Progenitor cell of endocrine pancreas (in vitro differentiated cells): ENCODE results near the gene TAS2R46. TPM values are rescaled to one million over a fixed set of nuclear protein-coding genes. Genes with fewer than 3 reads are reported as not detected.
A peak's percentile ranks its signal among the peaks of the same experiment; 100 is the strongest.
"Not testable (repeated sequence)": the region's sequence is repeated elsewhere in the genome, so short reads cannot be mapped to it uniquely, and the experiment has no call there.

ENCODE experiments used
- DNase-seq: peaks from one replicate; pipeline ENCODE4 v3.0.0; 2021; ENCODE audit warnings: low spot score; ENCODE audit not compliant: unreplicated experiment
- H3K27ac Mint-ChIP-seq: 2 replicates; pipeline ENCODE4 v1.8.0; 2021; ENCODE audit warnings: mild to moderate bottlenecking, moderate library complexity, mixed read lengths
- H3K27me3 Mint-ChIP-seq: 2 replicates; pipeline ENCODE4 v1.8.0; 2021; ENCODE audit warnings: mixed read lengths
- H3K36me3 Mint-ChIP-seq: 2 replicates; pipeline ENCODE4 v1.8.0; 2022; ENCODE audit warnings: mixed read lengths; ENCODE audit not compliant: insufficient read depth
- H3K4me1 Mint-ChIP-seq: 2 replicates; pipeline ENCODE4 v1.8.0; 2021; ENCODE audit warnings: low read depth, mixed read lengths
- H3K4me3 Mint-ChIP-seq: 2 replicates; pipeline ENCODE4 v1.8.0; 2021; ENCODE audit warnings: low read depth, mild to moderate bottlenecking, moderate library complexity, mixed read lengths
- H3K9me3 Mint-ChIP-seq: 2 replicates; pipeline ENCODE4 v1.8.0; 2021; ENCODE audit warnings: low read depth, mixed read lengths
- CTCF ChIP-seq: fragments of 200-600 bp; sonication (generic); IDR thresholded peaks from one replicate; pipeline ENCODE4 v1.5.0; 2021; ENCODE audit warnings: antibody characterized with exemption, mild to moderate bottlenecking; ENCODE audit not compliant: unreplicated experiment
- total RNA-seq: library from RNA; stranded (reverse); gene quantifications from 2 replicates; pipeline ENCODE4 v1.2.1, GENCODE V29; 2021

Gene TAS2R46
- total RNA-seq, 1 donor from 2014 or later, result 2.6 TPM

- no peak for DNase-seq
- TF ChIP-seq CTCF, result no peak
- H3K4me1 Mint-ChIP-seq, result peaks cover 15% of the 10 kb centered on the region
- H3K9me3 Mint-ChIP-seq, result peaks cover 30% of the 10 kb centered on the region
- no peaks in the 10 kb centered on the region for H3K27me3 Mint-ChIP-seq
- H3K4me3 Mint-ChIP-seq, result no peak overlapping the region
- H3K36me3 Mint-ChIP-seq, result peaks cover 58% of the 10 kb centered on the region
- H3K27ac Mint-ChIP-seq, result no peak overlapping the region
These were observed 22.9 kb downstream of the TAS2R46 start for GRCh38 chr12:11039171-11039570.

GRCh38 chr12:11033959-11034358 lies 28.1 kb downstream of the TAS2R46 start:
- H3K27me3 Mint-ChIP-seq, H3K4me3 Mint-ChIP-seq, DNase-seq, H3K27ac Mint-ChIP-seq, H3K4me1 Mint-ChIP-seq: not testable (repeated sequence)
- peaks cover 18% of the 10 kb centered on the region for H3K9me3 Mint-ChIP-seq
- peaks cover 37% of the 10 kb centered on the region for H3K36me3 Mint-ChIP-seq

GRCh38 chr12:11031307-11031706 lies 30.8 kb downstream of the TAS2R46 start, which contains the start of gene TAS2R31:
TAS2R31 (minus strand) TSS chr12:11031407; CDS start chr12:11031335, 72 bp downstream.
- no peak for TF ChIP-seq CTCF
- H3K4me1 Mint-ChIP-seq, result no peaks in the 10 kb centered on the region
- peaks cover 14% of the 10 kb centered on the region for H3K9me3 Mint-ChIP-seq
- no peak within 1 kb of the TSS for H3K4me3 Mint-ChIP-seq
- H3K27me3 Mint-ChIP-seq, result no peaks in the 10 kb centered on the region
- H3K36me3 Mint-ChIP-seq, result peaks cover 38% of the 10 kb centered on the region
- no peak for DNase-seq
- H3K27ac Mint-ChIP-seq, result peak within 1 kb of the TSS; percentile 65

GRCh38 chr12:11026118-11026517 lies 36.0 kb downstream of the TAS2R46 start:
- DNase-seq, result no peak
- Mint-ChIP-seq H3K4me3 (no peak overlapping the region), H3K36me3 (peaks cover 27% of the 10 kb centered on the region), H3K27ac (no peak overlapping the region), H3K27me3 (no peaks in the 10 kb centered on the region), H3K4me1 (peaks cover 1% of the 10 kb centered on the region), H3K9me3 (peaks cover 9% of the 10 kb centered on the region)
- no peak for TF ChIP-seq CTCF

GRCh38 chr12:11023387-11023786 lies 38.7 kb downstream of the TAS2R46 start:
- Mint-ChIP-seq H3K4me1 (peaks cover 5% of the 10 kb centered on the region), H3K27me3 (no peaks in the 10 kb centered on the region), H3K27ac (no peak overlapping the region), H3K9me3 (peaks cover 9% of the 10 kb centered on the region), H3K4me3 (no peak overlapping the region), H3K36me3 (peaks cover 28% of the 10 kb centered on the region)
- no peak for DNase-seq
- TF ChIP-seq CTCF, result no peak

- peaks cover 5% of the 10 kb centered on the region for H3K4me1 Mint-ChIP-seq
- no peaks in the 10 kb centered on the region for H3K27me3 Mint-ChIP-seq
- DNase-seq, result no peak
- H3K4me3 Mint-ChIP-seq, result no peak within 1 kb of the TSS
- no peak within 1 kb of the TSS for H3K27ac Mint-ChIP-seq
- no peak for TF ChIP-seq CTCF
- peaks cover 26% of the 10 kb centered on the region for H3K36me3 Mint-ChIP-seq
- H3K9me3 Mint-ChIP-seq, result peaks cover 9% of the 10 kb centered on the region
These were observed 39.6 kb downstream of the TAS2R46 start, which contains the start of gene TAS2R19 for GRCh38 chr12:11022520-11022919. TAS2R19 (minus strand) TSS chr12:11022620; CDS start chr12:11022571, 49 bp downstream.
